ENCODE measurements around the gene LRR1.
A peak's percentile ranks its signal among the peaks of the same experiment; 100 is the strongest.
"Not testable (repeated sequence)": the region's sequence is repeated elsewhere in the genome, so short reads cannot be mapped to it uniquely, and the experiment has no call there.

The LRR1 gene

GRCh38 chr14:49585803-49586672 is 12.7 kb upstream of the LRR1 start, which contains the start of gene RPS29:
Gene RPS29, minus strand, starts transcription at chr14:49586380. Its CDS starts 34 bp downstream, at chr14:49586346.
- peak; percentile 97 to 98 (median 97) for DNase-seq (ENCODE audit: low read depth in 3 of 3)

- peak in 2 of 3 experiments; percentile 38 to 59 for DNase-seq (ENCODE audit: low read depth in 3 of 3)
These were observed 11.9 kb upstream of the LRR1 start for GRCh38 chr14:49586673-49587460.

GRCh38 chr14:49589387-49589786 is 9.4 kb upstream of the LRR1 start:
- DNase-seq (ENCODE audit: low read depth in 3 of 3) = no peak

- DNase-seq (ENCODE audit: low read depth in 3 of 3) = no peak
These were observed 5.7 kb upstream of the LRR1 start for GRCh38 chr14:49593016-49593415.

GRCh38 chr14:49594347-49595091 is 4.2 kb upstream of the LRR1 start:
- DNase-seq (ENCODE audit: low read depth in 3 of 3) = no peak

GRCh38 chr14:49598189-49598484 is 603 bp upstream of the LRR1 start:
- no peak for DNase-seq (ENCODE audit: low read depth in 3 of 3)

- DNase-seq (ENCODE audit: low read depth in 3 of 3) = no peak
These were observed 8.8 kb downstream of the LRR1 start for GRCh38 chr14:49607583-49607982.

- DNase-seq (ENCODE audit: low read depth in 3 of 3) = no peak
These were observed 13.5 kb downstream of the LRR1 start for GRCh38 chr14:49612251-49612650.

- DNase-seq (ENCODE audit: low read depth in 3 of 3) = no peak
These were observed 13.9 kb downstream of the LRR1 start for GRCh38 chr14:49612671-49613070.

GRCh38 chr14:49614196-49614595 is 15.5 kb downstream of the LRR1 start:
- no peak for DNase-seq (ENCODE audit: low read depth in 3 of 3)

- DNase-seq (ENCODE audit: low read depth in 3 of 3) = no peak
These were observed 17.0 kb downstream of the LRR1 start for GRCh38 chr14:49615776-49616175.

- no peak for DNase-seq (ENCODE audit: low read depth in 3 of 3)
These were observed 19.2 kb downstream of the LRR1 start for GRCh38 chr14:49617852-49618519.

- DNase-seq (ENCODE audit: low read depth in 3 of 3) = not testable (repeated sequence)
These were observed 20.5 kb downstream of the LRR1 start for GRCh38 chr14:49619273-49619672.

- DNase-seq (ENCODE audit: low read depth in 3 of 3) = no peak
These were observed 21.0 kb downstream of the LRR1 start for GRCh38 chr14:49619730-49620129.

- peak; percentile 87 to 94 (median 89) for DNase-seq (ENCODE audit: low read depth in 3 of 3)
These were observed 21.7 kb downstream of the LRR1 start, which contains the start of the genes MGAT2 and RPL36AL for GRCh38 chr14:49620182-49621113. Gene MGAT2, plus strand, starts transcription at chr14:49620799. Its CDS starts 470 bp downstream, at chr14:49621269. Gene RPL36AL, minus strand, starts transcription at chr14:49620626. Its CDS starts 1,522 bp downstream, at chr14:49619104.

- DNase-seq (ENCODE audit: low read depth in 3 of 3) = peak in 2 of 3 experiments; percentile 16 to 62
These were observed 22.6 kb downstream of the LRR1 start for GRCh38 chr14:49621114-49621881.

- DNase-seq (ENCODE audit: low read depth in 3 of 3) = no peak
These were observed 23.4 kb downstream of the LRR1 start for GRCh38 chr14:49622022-49622607.

- DNase-seq (ENCODE audit: low read depth in 3 of 3) = no peak
These were observed 24.6 kb downstream of the LRR1 start for GRCh38 chr14:49623387-49623786.
